ENCODE data around the gene SLC12A5.

Gene SLC12A5

DNA sequence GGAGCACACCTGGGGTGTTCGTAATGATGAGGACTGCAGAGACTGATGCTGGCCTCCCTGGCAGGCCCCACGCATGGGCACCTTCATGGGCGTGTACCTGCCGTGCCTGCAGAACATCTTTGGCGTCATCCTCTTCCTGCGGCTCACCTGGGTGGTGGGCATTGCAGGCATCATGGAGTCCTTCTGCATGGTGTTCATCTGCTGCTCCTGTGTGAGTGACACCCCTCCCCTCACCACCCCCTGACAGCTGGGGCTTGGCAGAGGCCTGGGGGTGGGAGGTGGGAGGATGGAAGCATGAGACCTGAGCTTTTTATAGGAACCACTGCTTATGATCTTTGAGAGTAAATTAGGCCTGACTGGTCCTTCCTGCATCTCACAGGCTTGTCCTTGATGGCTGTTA lies 6.7 kb downstream of the SLC12A5 start:
- H3K4me3 ChIP-seq (ENCODE audit: low read depth in 1 of 2, low read length in 1 of 2): no peak overlapping the region
- no peaks in the 10 kb centered on the region for H3K9me3 ChIP-seq
- TF ChIP-seq, protein P1, sequence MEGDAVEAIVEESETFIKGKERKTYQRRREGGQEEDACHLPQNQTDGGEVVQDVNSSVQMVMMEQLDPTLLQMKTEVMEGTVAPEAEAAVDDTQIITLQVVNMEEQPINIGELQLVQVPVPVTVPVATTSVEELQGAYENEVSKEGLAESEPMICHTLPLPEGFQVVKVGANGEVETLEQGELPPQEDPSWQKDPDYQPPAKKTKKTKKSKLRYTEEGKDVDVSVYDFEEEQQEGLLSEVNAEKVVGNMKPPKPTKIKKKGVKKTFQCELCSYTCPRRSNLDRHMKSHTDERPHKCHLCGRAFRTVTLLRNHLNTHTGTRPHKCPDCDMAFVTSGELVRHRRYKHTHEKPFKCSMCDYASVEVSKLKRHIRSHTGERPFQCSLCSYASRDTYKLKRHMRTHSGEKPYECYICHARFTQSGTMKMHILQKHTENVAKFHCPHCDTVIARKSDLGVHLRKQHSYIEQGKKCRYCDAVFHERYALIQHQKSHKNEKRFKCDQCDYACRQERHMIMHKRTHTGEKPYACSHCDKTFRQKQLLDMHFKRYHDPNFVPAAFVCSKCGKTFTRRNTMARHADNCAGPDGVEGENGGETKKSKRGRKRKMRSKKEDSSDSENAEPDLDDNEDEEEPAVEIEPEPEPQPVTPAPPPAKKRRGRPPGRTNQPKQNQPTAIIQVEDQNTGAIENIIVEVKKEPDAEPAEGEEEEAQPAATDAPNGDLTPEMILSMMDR (IDR thresholded peaks at IDR 0.05): no peak
- peaks cover 93% of the 10 kb centered on the region for H3K27me3 ChIP-seq
- no peaks in the 10 kb centered on the region for H3K4me1 ChIP-seq (ENCODE audit: control insufficient read depth in 1 of 2, insufficient read depth in 1 of 2, low read depth in 1 of 2, low read length in 1 of 2)
- H3K36me3 ChIP-seq: no peaks in the 10 kb centered on the region
- no peak overlapping the region for H3K27ac ChIP-seq

DNA sequence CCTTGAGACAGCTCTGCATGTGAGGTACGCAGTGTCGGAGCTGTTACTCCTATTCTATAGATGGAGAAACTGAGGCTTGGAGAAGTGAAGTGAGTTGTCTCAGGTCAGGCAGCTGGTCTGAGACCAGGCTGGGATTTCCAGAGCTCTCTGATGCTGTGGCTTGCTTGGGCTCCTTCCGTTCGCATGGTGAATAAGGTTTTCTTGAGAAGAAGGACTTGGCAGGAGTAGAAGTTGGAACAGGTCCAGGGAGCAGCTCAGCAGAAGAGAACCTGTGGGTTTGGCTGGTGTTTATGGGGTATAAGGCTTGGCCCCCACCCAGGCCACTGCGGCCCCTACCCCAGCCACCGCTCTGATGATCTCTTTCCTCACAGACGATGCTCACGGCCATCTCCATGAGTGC lies 7.4 kb downstream of the SLC12A5 start:
- TF ChIP-seq, protein P1 (IDR thresholded peaks at IDR 0.05): no peak
- H3K9me3 ChIP-seq: no peaks in the 10 kb centered on the region
- no peaks in the 10 kb centered on the region for H3K36me3 ChIP-seq
- peaks cover 90% of the 10 kb centered on the region for H3K27me3 ChIP-seq
- H3K27ac ChIP-seq: no peak overlapping the region
- H3K4me3 ChIP-seq (ENCODE audit: low read depth in 1 of 2, low read length in 1 of 2): no peak overlapping the region
- H3K4me1 ChIP-seq (ENCODE audit: control insufficient read depth in 1 of 2, insufficient read depth in 1 of 2, low read depth in 1 of 2, low read length in 1 of 2): no peaks in the 10 kb centered on the region

DNA sequence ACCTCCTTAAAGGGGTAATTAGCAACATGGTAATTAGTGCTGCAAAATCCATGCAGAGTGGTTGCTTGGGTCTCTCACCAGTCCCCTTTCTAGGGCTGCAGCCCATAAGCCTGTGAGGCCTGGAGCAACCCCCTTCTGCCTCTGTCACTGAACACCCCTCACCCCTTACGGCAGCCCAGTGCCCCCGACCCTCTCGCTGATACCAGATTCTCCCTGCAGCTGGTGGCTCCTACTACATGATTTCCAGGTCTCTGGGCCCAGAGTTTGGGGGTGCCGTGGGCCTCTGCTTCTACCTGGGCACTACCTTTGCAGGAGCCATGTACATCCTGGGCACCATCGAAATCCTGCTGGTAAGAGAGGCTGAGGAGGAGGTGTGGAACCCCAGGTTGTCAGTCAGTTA lies 8.0 kb downstream of the SLC12A5 start:
- H3K4me1 ChIP-seq (ENCODE audit: control insufficient read depth in 1 of 2, insufficient read depth in 1 of 2, low read depth in 1 of 2, low read length in 1 of 2): no peaks in the 10 kb centered on the region
- no peaks in the 10 kb centered on the region for H3K36me3 ChIP-seq
- H3K4me3 ChIP-seq (ENCODE audit: low read depth in 1 of 2, low read length in 1 of 2): no peak overlapping the region
- no peak overlapping the region for H3K27ac ChIP-seq
- H3K9me3 ChIP-seq: no peaks in the 10 kb centered on the region
- TF ChIP-seq, protein P1 (IDR thresholded peaks at IDR 0.05): no peak
- H3K27me3 ChIP-seq: peaks cover 90% of the 10 kb centered on the region

DNA sequence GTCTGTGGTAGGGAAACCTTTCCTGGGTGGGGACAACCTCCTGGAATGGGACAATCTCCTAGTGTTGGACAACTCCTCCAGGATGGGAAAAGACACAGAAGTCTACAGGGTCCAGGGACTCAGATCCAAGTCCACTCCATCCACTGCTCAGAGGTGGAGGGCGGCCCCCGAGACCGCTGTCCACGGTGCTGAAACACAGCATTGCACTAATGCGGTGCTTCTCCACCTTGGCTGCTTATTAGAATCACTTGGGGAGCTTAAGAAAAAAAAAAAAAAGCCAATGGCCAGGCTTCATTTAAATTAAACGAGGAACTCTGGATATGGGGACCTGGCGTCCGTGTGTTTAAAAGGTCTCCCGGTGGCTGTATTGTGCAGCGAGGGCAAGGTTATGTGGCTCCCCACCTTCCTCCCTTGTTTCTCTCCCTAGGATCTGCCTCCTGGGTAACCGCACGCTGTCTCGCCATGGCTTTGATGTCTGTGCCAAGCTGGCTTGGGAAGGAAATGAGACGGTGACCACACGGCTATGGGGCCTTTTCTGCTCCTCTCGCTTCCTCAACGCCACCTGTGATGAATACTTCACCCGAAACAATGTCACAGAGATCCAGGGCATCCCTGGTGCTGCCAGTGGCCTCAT lies 12.0 kb downstream of the SLC12A5 start:
- peaks cover 89% of the 10 kb centered on the region for H3K27me3 ChIP-seq
- H3K4me1 ChIP-seq (ENCODE audit: control insufficient read depth in 1 of 2, insufficient read depth in 1 of 2, low read depth in 1 of 2, low read length in 1 of 2): no peaks in the 10 kb centered on the region
- H3K36me3 ChIP-seq: no peaks in the 10 kb centered on the region
- H3K4me3 ChIP-seq (ENCODE audit: low read depth in 1 of 2, low read length in 1 of 2): no peak overlapping the region
- TF ChIP-seq, protein P1 (IDR thresholded peaks at IDR 0.05): no peak
- no peaks in the 10 kb centered on the region for H3K9me3 ChIP-seq
- H3K27ac ChIP-seq: no peak overlapping the region

DNA sequence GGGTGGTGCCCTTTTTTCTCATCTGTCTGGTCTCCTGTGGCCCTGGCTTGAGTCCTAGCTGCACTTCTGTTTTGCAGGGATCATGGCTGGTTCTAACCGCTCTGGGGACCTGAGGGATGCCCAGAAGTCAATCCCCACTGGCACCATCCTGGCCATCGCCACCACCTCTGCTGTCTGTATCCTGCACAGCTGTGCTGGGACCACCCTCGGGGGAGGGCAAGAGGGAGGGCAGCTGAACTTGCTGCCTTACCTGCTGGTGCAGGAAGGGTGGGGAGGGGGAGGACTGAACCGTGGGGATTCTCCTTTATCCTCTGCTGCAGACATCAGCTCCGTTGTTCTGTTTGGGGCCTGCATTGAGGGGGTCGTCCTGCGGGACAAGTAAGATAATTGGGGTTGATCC lies 14.5 kb downstream of the SLC12A5 start:
- no peak overlapping the region for H3K27ac ChIP-seq
- H3K4me3 ChIP-seq (ENCODE audit: low read depth in 1 of 2, low read length in 1 of 2): no peak overlapping the region
- H3K4me1 ChIP-seq (ENCODE audit: control insufficient read depth in 1 of 2, insufficient read depth in 1 of 2, low read depth in 1 of 2, low read length in 1 of 2): no peaks in the 10 kb centered on the region
- H3K27me3 ChIP-seq: peaks cover 84% of the 10 kb centered on the region
- H3K36me3 ChIP-seq: no peaks in the 10 kb centered on the region
- no peaks in the 10 kb centered on the region for H3K9me3 ChIP-seq
- TF ChIP-seq, protein P1 (IDR thresholded peaks at IDR 0.05): no peak

Measured in neutrophil (primary cell).